HUES48 (cell line): ENCODE measurements around the gene EMID1.

Experiments used
- H3K27ac ChIP-seq: one replicate; pipeline ENCODE4 v1.7.0; 2013; ENCODE audit warnings: low read depth, low read length, inconsistent platforms
- H3K27me3 ChIP-seq: 2 replicates; pipeline ENCODE4 v1.6.1; 2013; ENCODE audit warnings: mild to moderate bottlenecking, low read length; ENCODE audit not compliant: control insufficient read depth, insufficient read depth
- H3K36me3 ChIP-seq: 2 replicates; pipeline ENCODE4 v1.6.1; 2013; ENCODE audit warnings: low read length; ENCODE audit not compliant: control insufficient read depth, insufficient read depth
- H3K4me1 ChIP-seq: 2 replicates; pipeline ENCODE4 v1.6.1; 2013; ENCODE audit warnings: mild to moderate bottlenecking, low read length; ENCODE audit not compliant: control insufficient read depth, insufficient read depth
- H3K4me3 ChIP-seq: 2 replicates; pipeline ENCODE4 v1.5.1; 2013; ENCODE audit warnings: mild to moderate bottlenecking, low read depth, low read length
- H3K9ac ChIP-seq: 2 replicates; pipeline ENCODE4 v1.6.1; 2013; ENCODE audit warnings: mild to moderate bottlenecking, low read depth, low read length, moderate library complexity
- H3K9me3 ChIP-seq: 2 replicates; pipeline ENCODE4 v1.6.1; 2013; ENCODE audit warnings: low read length; ENCODE audit not compliant: control insufficient read depth, insufficient read depth

The EMID1 gene

DNA sequence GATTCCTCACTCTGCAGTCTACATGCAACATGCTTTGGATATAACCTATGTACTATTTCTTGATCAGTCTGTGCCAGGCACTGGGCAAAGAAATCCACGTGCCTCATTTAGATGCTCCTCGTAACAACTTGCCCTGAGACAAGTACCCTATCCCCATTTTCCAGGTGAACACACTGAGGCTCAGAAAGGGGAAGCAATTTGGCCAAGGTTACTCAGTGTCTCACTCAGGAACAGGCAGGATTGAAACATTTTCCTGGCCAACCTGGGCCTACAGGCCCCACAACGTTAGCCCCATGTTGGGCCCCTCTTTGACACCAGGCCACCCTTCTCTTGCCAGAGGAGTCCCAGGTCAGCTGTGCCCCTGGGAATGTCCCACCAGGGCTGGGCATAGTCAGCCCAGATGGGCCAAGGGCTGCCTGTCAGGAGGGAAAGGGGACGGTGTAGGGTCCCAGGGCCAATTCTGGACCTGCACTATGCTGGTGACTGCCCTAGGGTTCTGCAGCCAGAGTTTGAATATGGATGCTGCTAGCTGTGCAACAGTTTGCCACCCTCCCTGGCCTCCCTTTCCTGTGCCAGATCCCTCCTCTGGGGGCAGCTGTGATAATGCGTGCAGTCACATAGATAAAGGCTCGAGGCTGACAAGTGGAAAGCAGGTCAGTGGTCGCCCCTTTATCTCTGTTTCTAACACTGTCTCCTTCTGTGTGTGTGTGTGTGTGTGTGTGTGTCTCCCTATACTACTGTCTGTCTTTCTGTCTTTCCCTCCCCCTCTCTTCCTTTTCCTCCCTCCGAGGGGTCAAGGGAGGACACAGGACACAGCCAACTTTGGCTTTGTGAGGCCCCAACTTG lies 10.4 kb upstream of the EMID1 start:
- Histone ChIP-seq H3K4me3 (no peak overlapping the region), H3K36me3 (no peaks in the 10 kb centered on the region), H3K27ac (no peak overlapping the region), H3K27me3 (no peaks in the 10 kb centered on the region), H3K9me3 (no peaks in the 10 kb centered on the region), H3K9ac (no peak overlapping the region), H3K4me1 (no peaks in the 10 kb centered on the region)

DNA sequence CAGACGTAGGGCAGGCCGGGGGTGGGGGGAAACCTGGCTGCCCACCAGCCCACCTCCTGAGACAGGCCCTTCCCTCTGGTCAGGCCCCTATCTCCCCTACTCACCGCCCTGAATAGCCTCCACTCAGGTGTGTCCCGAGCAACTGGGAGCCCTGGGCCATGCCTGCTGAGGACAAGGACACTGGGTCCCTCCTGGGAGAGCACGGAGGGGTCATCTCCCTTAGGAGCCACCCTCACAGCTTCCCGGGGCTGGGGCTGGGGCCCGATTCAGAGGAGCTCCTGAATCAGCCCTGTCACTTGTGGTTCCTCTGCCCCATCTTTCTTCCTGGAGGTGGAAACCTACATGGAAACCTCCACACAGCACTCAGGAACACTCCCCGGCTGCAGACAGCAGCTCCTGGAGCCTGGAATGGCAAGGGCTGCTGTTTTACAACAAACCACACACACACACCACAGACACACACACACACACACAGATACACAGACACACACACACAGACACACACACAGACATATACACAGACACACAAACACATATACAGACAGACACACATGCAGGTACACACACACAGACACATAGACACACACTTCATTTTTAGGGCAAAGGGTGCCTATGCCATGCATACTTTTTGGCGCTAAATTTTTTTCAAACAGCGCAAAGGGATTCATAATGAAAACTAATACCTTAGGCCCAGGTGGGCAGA lies 9.6 kb upstream of the EMID1 start:
- no peaks in the 10 kb centered on the region for H3K27me3 ChIP-seq
- no peak overlapping the region for H3K4me3 ChIP-seq
- H3K4me1 ChIP-seq, result no peaks in the 10 kb centered on the region
- no peak overlapping the region for H3K27ac ChIP-seq
- H3K36me3 ChIP-seq, result no peaks in the 10 kb centered on the region
- H3K9me3 ChIP-seq, result no peaks in the 10 kb centered on the region
- no peak overlapping the region for H3K9ac ChIP-seq

DNA sequence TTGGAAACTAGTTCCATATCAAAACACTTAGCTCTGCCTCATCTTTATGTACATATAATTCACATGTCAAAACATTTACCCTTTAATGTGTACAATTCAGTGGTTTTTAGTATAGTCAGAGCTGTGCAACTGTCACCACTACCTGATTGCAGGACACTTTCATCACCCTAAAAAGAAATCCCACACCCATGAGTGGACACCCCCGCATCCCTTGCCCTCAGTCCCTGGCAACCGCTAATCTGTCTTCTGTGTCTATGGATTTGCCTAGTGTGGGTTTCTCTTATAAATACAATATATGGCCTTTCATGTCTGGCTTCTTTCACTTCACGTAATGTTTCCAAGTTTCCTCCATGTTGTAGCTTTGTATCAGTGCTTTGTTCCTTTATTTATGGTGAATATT lies 8.6 kb upstream of the EMID1 start:
- Histone ChIP-seq H3K4me3 (no peak overlapping the region), H3K9ac (no peak overlapping the region), H3K9me3 (no peaks in the 10 kb centered on the region), H3K36me3 (no peaks in the 10 kb centered on the region), H3K4me1 (peaks cover under 1% of the 10 kb centered on the region; the same call in 1 of the 2 replicates), H3K27me3 (no peaks in the 10 kb centered on the region), H3K27ac (no peak overlapping the region)

DNA sequence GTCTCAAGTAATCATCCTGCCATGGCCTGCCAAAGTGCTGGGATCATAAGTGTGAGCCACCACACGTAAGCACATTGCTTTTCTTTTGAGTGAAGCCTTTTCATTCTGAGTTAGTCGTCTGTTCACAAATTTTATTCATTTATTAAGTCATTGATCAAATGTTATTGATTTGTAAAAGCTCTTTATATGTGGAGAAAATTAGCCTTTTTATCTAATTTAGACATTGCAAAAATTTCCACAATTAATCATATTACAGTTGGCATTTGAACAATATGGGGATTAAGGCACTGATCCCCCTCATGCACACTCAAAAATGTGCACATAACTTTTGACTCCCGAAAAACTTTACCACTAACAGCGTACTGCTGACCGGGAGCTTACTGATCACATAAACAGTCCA lies 7.5 kb upstream of the EMID1 start:
- Histone ChIP-seq H3K27me3 (no peaks in the 10 kb centered on the region), H3K9me3 (no peaks in the 10 kb centered on the region), H3K4me1 (peaks cover 4% of the 10 kb centered on the region; the same call in 1 of the 2 replicates), H3K9ac (no peak overlapping the region), H3K36me3 (no peaks in the 10 kb centered on the region), H3K27ac (no peak overlapping the region), H3K4me3 (no peak overlapping the region)

DNA sequence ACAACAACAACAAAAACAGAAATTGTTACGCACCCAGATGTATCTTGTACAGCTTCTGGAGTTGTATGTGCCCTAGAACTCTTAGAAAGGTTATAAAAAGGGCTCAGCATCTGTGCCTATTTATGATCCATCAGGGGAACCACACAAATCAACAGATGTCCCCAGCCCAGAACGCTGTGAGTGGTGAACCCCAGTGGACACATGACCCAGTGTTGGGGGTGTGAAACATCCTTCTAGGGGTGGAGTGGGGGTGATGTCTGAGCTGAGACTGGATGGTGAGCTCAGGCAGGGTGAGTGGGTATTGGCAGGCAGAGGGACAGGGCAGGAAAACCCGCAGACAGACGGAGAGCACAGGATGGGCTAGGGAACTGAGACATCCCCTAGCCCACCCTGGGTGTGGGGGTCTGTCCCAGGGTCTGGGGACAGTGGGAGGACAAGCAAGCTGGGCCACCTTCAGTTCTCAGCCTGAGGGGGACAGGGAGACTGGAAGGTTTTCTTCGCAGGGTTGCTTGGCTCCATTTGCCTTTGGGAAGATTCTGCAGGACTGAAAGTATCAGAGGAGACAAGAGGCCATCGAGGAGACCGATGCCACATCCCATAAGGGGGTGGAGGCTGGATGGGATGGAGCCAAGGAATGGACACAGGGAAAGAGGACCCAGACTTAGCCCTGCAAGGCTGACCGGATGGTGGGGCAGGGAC lies 5.8 kb upstream of the EMID1 start:
- Histone ChIP-seq H3K27ac (no peak overlapping the region), H3K27me3 (no peaks in the 10 kb centered on the region), H3K4me1 (peaks cover 4% of the 10 kb centered on the region; the same call in 1 of the 2 replicates), H3K4me3 (no peak overlapping the region), H3K9me3 (no peaks in the 10 kb centered on the region), H3K36me3 (no peaks in the 10 kb centered on the region), H3K9ac (no peak overlapping the region)

DNA sequence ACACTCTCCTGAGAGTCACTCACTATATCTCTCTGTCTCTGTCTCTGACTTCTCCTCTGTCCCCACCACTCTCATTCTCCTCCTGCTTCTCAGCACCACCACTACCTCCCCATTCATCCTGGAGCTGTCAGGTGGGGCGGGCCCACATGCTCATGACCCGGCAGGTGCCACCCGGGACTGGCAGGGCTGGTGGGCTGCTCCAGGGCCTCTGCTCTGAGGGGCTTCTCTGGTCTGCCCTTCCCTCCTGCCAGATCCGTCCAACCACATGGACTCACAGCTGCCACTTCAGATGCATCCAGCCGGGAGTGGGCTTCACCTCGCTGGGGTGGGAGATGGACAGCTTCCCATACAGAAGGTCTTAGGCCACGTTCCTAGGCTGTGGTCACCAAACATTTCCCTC lies 4.8 kb upstream of the EMID1 start:
- H3K9ac ChIP-seq, result no peak overlapping the region
- peaks cover 5% of the 10 kb centered on the region; the same call in 1 of the 2 replicates for H3K27me3 ChIP-seq
- no peaks in the 10 kb centered on the region for H3K9me3 ChIP-seq
- no peak overlapping the region for H3K27ac ChIP-seq
- H3K4me1 ChIP-seq, result peaks cover 4% of the 10 kb centered on the region; the same call in 1 of the 2 replicates
- no peaks in the 10 kb centered on the region for H3K36me3 ChIP-seq
- H3K4me3 ChIP-seq, result no peak overlapping the region

DNA sequence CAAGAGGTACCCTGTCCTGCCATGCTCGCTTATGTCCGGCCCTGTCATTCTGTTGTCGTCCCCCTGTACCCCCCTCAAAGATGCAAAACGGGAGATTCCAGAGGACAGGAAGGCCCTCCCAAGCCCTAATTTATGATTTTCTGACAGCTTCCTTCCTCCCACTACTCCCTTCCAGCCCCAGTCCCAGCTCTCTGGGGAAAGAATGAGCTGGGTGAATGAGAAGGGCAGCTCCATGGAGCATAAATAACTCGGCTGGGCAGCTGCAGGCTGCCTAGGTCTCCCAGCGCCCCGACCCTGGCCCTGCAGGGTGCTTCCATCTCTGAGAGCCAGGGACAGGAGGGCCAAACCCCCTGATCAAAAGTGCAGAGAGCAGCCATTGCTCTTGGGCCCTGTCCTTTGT lies 3.9 kb upstream of the EMID1 start:
- Histone ChIP-seq H3K9me3 (no peaks in the 10 kb centered on the region), H3K4me1 (peaks cover 10% of the 10 kb centered on the region; the same call in 1 of the 2 replicates), H3K4me3 (no peak overlapping the region), H3K27me3 (peaks cover 5% of the 10 kb centered on the region; the same call in 1 of the 2 replicates), H3K9ac (no peak overlapping the region), H3K36me3 (no peaks in the 10 kb centered on the region), H3K27ac (no peak overlapping the region)

DNA sequence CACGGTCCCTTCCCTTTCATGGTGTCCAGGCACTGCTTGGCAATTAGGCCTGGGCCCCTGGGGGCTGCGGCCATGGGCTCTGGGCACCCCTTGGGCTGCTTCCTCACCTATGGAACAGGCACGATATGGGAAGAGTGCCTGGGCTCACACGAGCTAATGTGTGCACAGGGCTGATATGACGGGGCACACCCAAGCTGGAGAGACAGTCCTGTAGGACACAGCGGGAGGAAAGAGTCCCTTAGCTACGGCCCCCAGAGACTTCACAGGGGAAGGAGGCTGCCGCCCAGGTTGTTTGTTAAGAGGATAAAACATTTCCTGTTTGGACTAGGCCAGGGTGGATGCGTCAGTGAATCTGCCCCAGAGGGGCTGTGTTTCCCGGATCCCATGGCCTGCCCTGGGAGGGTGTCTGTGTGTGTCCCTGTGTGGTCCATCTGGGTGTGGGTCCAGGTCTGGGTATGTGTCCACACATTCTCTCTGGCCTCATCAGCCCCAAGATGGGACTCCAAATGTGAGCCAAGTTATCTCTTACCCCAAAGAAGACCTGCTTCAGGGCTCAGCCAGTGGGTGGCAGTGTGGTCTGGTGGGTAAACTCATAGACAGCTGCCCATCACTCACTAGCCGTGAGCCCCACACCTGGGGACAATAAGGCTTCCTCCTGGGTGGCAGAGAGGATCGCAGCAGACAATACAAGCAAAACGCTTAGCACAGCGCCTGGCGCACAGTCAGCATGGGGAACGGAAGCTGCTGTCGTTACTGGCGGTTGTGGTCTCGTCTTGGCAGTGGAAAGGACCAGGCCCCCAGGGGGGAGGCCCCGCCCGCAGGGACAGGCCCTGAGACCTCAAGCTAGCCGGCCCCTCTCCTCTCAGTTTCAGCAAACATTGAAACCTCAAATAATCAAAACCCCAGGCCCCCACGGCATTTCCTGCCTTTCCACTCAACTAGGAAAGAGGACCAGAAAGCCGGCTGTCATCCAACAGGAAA lies 3.2 kb upstream of the EMID1 start:
- H3K4me3 ChIP-seq, result no peak overlapping the region
- H3K9me3 ChIP-seq, result no peaks in the 10 kb centered on the region
- no peak overlapping the region for H3K9ac ChIP-seq
- peaks cover 5% of the 10 kb centered on the region; the same call in 1 of the 2 replicates for H3K27me3 ChIP-seq
- H3K36me3 ChIP-seq, result no peaks in the 10 kb centered on the region
- peaks cover 10% of the 10 kb centered on the region; the same call in 1 of the 2 replicates for H3K4me1 ChIP-seq
- no peak overlapping the region for H3K27ac ChIP-seq

DNA sequence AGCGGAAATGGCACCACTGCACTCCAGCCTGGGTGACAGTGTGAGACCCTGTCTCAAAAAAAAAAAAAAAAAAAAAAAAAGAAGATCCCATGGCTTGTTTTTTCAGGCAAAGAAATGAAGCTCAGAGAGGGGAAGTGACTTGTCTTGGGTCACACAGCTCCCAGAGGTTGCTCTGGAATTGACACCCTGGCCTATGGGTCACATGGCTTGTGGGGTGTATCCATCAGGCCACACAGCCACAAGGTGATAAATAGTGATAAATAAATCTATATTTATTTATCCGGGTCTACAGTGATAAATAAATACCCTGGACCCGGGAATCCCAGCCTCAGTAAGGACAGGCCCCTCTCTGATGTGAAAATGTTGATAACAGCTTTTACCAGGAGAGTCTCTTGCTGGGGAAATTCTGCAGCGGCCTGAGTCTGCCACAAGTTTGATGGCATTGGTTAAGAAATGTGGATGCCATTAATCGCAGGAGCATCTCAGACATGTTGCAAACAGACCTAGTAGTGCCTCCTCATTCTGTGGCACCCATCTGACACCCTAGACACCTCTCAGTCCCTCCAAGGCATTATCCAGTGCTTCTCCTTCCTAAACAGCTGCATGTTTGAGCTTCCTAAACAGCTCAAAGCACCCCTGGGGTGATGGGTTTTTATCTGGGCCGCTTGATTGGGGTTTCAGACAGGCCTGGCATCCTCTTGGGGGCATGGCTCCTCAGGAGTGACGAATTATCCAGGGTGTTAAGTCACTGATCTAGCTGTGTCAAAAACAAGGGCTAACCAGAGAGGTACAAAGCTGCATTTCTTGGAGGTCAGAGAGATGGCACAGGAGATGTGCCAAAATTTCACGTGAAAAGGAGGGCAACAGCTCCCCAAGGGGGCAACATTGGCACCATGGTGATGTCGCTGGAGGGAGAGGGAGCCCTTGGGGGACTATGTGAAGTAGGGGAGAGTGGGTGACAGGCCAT lies 1.9 kb upstream of the EMID1 start:
- no peak overlapping the region for H3K9ac ChIP-seq
- no peaks in the 10 kb centered on the region for H3K9me3 ChIP-seq
- H3K36me3 ChIP-seq, result no peaks in the 10 kb centered on the region
- H3K4me3 ChIP-seq, result no peak overlapping the region
- H3K27ac ChIP-seq, result no peak overlapping the region
- peaks cover 10% of the 10 kb centered on the region; the same call in 1 of the 2 replicates for H3K4me1 ChIP-seq
- peaks cover 5% of the 10 kb centered on the region; the same call in 1 of the 2 replicates for H3K27me3 ChIP-seq
